Vagina (tissue), 2 donors: ENCODE results near the gene KLF6.

Experiments used
- CTCF ChIP-seq, 3 experiments: fragments of 450-650 bp in 2 of 3; fragments of 200-600 bp in 1 of 3; sonication (generic) in 1 of 3; IDR thresholded peaks; one replicate each; pipeline ENCODE4 v1.5.1; 2017 to 2019; ENCODE audit warnings: antibody characterized with exemption in 3 of 3, mild to moderate bottlenecking in 2 of 3, moderate library complexity in 2 of 3
- POLR2A ChIP-seq, 2 donors: fragments of 450-650 bp; IDR thresholded peaks; one replicate each; pipeline ENCODE4 v1.6.1; 2017; ENCODE audit warnings: antibody characterized with exemption in 2 of 2, mild to moderate bottlenecking in 2 of 2, moderate library complexity in 2 of 2
- POLR2AphosphoS5 ChIP-seq, 2 donors: sonication (generic); formaldehyde crosslinking; IDR thresholded peaks; one replicate each; pipeline ENCODE4 v1.9.0; 2017; ENCODE audit warnings: antibody characterized with exemption in 2 of 2, mild to moderate bottlenecking in 2 of 2, low read depth in 1 of 2; ENCODE audit not compliant: insufficient read depth in 1 of 2

GRCh38 chr10:3833046-3833445 is 48.0 kb upstream of the KLF6 start:
- TF ChIP-seq POLR2AphosphoS5 (IDR thresholded peaks at IDR 0.05; ENCODE audit: insufficient read depth in 1 of 2, low read depth in 1 of 2) (no peak), CTCF (IDR thresholded peaks at IDR 0.05) (no peak), POLR2A (IDR thresholded peaks at IDR 0.05) (no peak)
